LNCaP clone FGC (cell line): ENCODE measurements around the gene FAM20B.

Source experiments
- DNase-seq: peaks from one replicate; pipeline ENCODE4 v3.0.0-alpha.2; 2011; ENCODE audit warnings: low read depth
- H3K4me3 ChIP-seq: 2 replicates; pipeline ENCODE4 v1.5.1; 2011; ENCODE audit warnings: mild to moderate bottlenecking, low read depth, low read length, control low read depth
- TF ChIP-seq, protein P1 (sequence below): IDR thresholded peaks from 2 replicates; pipeline ENCODE4 v1.5.1; 2012; ENCODE audit warnings: mild to moderate bottlenecking; ENCODE audit not compliant: control insufficient read depth, insufficient read depth; ENCODE audit errors: extremely low read depth

The FAM20B gene

DNA sequence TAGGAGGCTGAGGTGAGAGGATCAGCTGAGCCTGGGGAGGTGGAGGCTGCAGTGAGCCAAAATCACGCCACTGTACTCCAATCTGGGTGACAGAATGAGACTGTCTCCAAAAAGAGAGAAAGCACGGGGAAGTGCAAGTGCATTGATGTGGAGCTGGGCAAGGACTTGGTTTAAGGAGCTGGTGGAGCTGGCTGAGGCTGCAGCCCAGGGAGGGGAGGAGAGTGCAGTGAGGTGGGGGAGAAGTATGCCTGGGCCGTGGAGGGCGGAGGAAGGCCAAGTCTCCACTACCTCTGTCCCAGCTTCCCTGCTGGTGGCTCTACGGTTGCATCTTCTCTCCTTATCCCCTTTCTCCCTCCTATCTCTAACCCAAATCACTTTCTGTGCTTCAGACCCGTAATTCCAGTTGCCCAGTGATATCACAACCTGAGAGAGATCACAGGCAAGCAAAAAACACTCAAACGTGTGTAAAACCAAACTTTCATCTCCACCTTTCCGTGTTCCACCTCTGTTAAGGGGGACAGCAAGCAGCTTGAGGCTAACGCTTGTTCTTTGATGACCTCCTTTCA, 67.3 kb downstream of the FAM20B start:
- H3K4me3 ChIP-seq: no peak overlapping the region
- no peak for DNase-seq
- TF ChIP-seq, protein P1, sequence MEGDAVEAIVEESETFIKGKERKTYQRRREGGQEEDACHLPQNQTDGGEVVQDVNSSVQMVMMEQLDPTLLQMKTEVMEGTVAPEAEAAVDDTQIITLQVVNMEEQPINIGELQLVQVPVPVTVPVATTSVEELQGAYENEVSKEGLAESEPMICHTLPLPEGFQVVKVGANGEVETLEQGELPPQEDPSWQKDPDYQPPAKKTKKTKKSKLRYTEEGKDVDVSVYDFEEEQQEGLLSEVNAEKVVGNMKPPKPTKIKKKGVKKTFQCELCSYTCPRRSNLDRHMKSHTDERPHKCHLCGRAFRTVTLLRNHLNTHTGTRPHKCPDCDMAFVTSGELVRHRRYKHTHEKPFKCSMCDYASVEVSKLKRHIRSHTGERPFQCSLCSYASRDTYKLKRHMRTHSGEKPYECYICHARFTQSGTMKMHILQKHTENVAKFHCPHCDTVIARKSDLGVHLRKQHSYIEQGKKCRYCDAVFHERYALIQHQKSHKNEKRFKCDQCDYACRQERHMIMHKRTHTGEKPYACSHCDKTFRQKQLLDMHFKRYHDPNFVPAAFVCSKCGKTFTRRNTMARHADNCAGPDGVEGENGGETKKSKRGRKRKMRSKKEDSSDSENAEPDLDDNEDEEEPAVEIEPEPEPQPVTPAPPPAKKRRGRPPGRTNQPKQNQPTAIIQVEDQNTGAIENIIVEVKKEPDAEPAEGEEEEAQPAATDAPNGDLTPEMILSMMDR: no peak

DNA sequence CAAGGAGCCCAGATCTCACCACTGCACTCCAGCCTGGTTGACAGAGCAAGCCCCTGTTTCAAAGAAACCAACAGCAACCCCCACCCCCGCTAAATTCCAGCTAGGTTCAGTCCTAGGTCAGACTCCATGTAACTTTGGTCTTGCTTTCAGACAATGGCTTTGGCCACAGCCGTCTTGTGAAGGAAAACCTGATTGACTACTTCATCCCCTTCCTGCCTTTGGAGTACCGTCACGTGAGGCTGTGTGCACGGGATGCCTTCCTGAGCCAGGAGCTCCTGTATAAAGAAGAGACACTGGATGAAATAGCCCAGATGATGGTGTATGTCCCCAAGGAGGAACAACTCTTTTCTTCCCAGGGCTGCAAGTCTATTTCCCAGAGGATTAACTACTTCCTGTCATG, 69.1 kb downstream of the FAM20B start:
- no peak overlapping the region for H3K4me3 ChIP-seq
- peak; percentile 64 for DNase-seq
- TF ChIP-seq, protein P1: no peak

DNA sequence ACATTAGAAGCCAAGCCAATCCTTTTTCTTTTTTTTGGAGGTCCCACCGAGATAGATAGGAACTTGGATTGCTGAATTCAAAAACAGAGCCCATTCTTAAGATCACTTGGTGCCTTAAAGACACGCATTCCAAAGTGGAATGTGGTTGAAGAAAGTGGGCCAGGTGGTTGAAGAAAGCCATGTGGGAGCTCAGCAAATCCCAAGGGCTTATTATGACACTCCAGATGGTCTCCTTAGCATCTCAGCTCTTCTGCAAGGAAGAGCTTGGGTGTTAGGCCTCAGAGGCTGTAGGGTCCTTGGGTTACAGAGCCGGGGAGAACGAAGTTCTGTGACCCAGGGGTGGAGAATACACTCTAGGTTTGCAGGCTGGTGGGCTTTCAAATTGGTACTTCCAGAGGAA, 69.7 kb downstream of the FAM20B start:
- TF ChIP-seq, protein P1: no peak
- H3K4me3 ChIP-seq: no peak overlapping the region
- DNase-seq: no peak

DNA sequence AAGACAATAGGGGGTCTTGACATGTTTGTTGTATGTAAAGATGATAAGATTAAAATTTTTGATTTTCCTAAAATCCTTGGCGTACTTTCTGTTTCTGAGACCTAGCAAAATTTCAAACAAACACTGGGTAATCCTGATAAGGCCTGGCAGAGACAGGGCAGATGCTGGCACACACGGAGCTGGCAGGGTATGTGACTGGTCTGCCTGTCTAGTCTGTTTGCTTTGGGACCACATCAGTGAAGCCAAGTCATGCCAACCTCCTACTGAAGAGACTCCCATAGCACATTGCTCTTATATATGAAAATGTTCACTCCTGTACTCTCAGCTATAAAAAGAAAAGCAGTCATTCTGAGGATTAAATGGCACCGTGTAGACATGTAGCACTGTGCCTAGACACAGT, 70.2 kb downstream of the FAM20B start:
- H3K4me3 ChIP-seq: no peak overlapping the region
- no peak for DNase-seq
- TF ChIP-seq, protein P1: no peak

DNA sequence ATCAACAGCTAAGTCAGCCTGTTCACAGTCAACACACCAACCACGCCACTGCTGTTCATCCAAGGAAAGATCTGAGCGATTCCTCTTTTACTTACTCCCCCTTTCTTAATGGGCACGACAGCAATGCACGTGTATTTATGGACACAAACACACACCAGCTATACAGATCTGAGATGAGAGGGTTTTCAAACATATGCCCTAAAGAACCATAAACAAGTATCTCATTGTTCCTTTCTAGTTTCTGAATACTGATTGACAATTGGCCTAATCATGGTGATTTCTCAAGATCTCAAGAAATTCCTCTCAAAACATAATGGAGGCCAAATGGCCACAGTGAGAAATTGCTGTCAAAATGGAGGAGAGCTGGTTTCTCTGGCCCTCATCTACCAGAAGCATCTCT, 74.2 kb downstream of the FAM20B start:
- H3K4me3 ChIP-seq: no peak overlapping the region
- TF ChIP-seq, protein P1: no peak
- DNase-seq: no peak

DNA sequence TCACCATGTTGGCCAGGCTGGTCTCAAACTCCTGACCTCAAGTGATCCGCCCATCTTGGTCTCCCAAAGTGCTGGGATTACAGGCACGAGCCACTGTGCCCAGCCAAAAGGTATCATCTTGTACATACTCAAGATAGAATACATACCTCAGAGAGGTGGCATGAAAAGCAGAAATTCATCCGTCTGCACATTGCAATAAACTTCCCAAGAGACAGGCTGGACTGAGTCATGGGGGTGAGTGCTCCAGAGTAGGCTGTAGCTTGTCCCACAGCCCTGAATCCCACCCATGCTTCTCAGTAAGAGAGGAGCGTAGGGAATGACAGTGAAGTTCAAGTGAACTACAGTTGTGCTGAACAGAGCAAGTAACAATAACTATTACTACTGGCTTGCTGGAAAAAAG, 75.9 kb downstream of the FAM20B start:
- DNase-seq: no peak
- H3K4me3 ChIP-seq: no peak overlapping the region
- TF ChIP-seq, protein P1: no peak

DNA sequence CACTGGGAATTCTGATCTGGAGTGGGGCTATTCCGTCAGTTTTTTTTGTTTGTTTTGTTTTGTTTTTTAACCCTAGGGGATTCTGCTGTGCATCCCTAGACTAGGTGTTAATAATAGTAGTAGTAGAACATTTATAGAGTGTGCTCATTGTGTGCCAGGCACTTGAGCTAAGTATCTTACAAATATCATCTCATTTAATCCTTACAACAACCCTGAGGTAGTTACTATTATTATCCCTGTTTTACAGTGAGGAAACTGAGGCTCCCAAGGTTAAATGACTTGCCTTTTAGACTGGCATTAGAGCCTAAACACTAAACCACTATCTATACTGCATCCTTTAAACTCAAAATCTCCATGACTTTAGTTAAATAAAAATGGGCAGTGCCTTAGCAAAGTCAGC, 78.3 kb downstream of the FAM20B start:
- no peak overlapping the region for H3K4me3 ChIP-seq
- DNase-seq: no peak
- TF ChIP-seq, protein P1: no peak
